Chondrocyte (in vitro differentiated cells): Measurements from ENCODE around the gene LRRC71. TPM values are rescaled to one million over a fixed set of nuclear protein-coding genes. Genes with fewer than 3 reads are reported as not detected.

Source experiments
- DNase-seq: peaks from one replicate; pipeline ENCODE4 v3.0.0; 2021; ENCODE audit warnings: mixed read lengths, low spot score
- H3K27ac Mint-ChIP-seq: one replicate; pipeline ENCODE4 v1.8.0; 2021; ENCODE audit warnings: mild to moderate bottlenecking, moderate library complexity, mixed read lengths; ENCODE audit not compliant: unreplicated experiment
- H3K27me3 Mint-ChIP-seq: 2 replicates; pipeline ENCODE4 v1.8.0; 2021; ENCODE audit warnings: low read depth, mixed read lengths
- H3K36me3 Mint-ChIP-seq: 2 replicates; pipeline ENCODE4 v1.8.0; 2021; ENCODE audit warnings: low read depth, mixed read lengths
- H3K4me1 Mint-ChIP-seq: 2 replicates; pipeline ENCODE4 v1.8.0; 2021; ENCODE audit warnings: low read depth, mild to moderate bottlenecking, mixed read lengths
- H3K4me3 Mint-ChIP-seq: one replicate; pipeline ENCODE4 v1.8.0; 2021; ENCODE audit warnings: mild to moderate bottlenecking, moderate library complexity, mixed read lengths; ENCODE audit not compliant: unreplicated experiment
- H3K9me3 Mint-ChIP-seq: 2 replicates; pipeline ENCODE4 v1.8.0; 2021; ENCODE audit warnings: low read depth, mixed read lengths
- CTCF ChIP-seq: fragments of 200-600 bp; sonication (generic); IDR thresholded peaks from 2 replicates; pipeline ENCODE4 v1.5.0; 2021; ENCODE audit warnings: antibody characterized with exemption, mild to moderate bottlenecking, moderate library complexity
- total RNA-seq: library from RNA; stranded (reverse); gene quantifications from 3 replicates; pipeline ENCODE4 v1.2.1, GENCODE V29; 2021

Gene LRRC71
- total RNA-seq, 1 donor from 2014 or later: not detected

- H3K9me3 Mint-ChIP-seq: no peaks in the 10 kb centered on the region
- no peaks in the 10 kb centered on the region for H3K36me3 Mint-ChIP-seq
- peaks cover 62% of the 10 kb centered on the region for H3K4me1 Mint-ChIP-seq
- no peak overlapping the region for H3K4me3 Mint-ChIP-seq
- peaks cover 2% of the 10 kb centered on the region for H3K27me3 Mint-ChIP-seq
- DNase-seq: no peak
- H3K27ac Mint-ChIP-seq: peak overlapping the region; percentile 95
- TF ChIP-seq CTCF: no peak
Observed at GRCh38 chr1:156898971-156899664, 21.3 kb upstream of the LRRC71 start.

DNA sequence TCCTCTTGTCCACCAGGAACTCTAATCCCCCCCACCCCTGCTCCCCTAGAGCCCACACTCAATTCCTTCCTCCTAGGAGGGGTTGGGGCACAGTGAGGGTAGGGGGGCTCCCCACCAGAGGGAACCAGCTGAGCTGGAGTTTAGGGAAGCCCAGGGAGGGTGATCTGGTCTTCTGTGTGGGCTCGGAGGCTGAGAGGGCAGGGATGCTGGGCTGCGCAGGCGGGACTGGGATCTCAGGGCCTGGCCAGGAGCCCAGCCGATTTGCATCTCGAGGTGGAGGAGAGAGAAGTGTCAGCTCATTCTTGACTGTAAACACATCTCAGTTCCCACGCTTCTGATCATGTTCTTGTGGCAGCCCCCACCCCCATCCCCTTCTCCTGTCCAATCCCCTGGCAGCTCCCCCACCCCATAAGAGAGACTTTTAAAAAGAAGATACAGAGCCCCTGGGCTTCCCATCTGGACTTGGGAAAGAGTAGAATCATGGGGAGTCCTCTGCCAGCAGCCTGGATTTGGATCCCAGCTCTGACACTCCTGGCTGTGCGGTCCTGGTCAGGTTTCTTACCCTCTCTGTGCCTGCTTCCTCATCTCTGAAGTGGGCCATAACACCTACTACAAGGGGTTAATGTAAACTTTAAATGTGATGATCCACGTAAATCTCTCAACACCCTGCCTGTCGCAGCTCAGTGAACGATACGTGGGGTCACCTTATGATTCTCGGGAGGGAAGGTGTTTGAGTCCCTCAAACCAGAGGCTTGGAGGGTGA is 20.3 kb upstream of the LRRC71 start:
- Mint-ChIP-seq H3K27ac (no peak overlapping the region), H3K27me3 (peaks cover 2% of the 10 kb centered on the region), H3K9me3 (no peaks in the 10 kb centered on the region), H3K36me3 (no peaks in the 10 kb centered on the region), H3K4me3 (no peak overlapping the region), H3K4me1 (peaks cover 52% of the 10 kb centered on the region)
- no peak for TF ChIP-seq CTCF
- no peak for DNase-seq

DNA sequence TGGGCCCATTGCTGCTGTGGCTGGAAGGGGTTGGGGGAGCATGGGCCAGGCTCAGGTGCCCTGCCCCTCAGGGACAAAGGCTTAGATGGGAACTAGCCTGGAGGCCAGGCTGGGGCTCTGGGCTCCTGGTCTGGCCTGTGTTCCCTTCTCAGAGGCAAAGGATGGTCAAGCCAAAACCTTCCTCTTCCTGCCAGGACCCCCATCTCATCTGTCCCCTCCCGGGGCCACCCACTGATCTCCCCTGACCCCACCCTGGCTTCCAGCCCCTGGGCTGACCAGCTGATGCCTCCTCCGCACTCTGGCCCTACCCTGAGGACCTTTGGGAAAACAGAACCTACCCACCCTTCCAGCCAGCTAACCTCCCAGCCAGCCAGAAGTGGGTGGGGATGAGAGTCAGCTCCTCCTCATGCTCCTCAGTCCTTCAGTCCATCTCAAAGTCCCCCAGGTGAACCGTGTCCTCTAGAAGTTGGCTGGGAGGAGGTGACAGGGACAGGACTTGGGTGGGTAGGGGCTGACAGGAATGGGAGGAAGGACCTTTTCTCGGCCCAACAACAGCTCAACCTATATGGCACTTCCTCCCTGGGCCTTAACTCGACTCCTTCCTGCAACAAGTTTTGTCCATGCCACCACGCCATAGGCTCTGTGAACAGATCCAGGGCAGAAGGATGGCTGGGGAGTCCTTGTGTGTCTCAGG is 19.4 kb upstream of the LRRC71 start:
- DNase-seq: peak; percentile 50
- Mint-ChIP-seq H3K36me3 (no peaks in the 10 kb centered on the region), H3K4me3 (no peak overlapping the region), H3K4me1 (peaks cover 43% of the 10 kb centered on the region), H3K27ac (no peak overlapping the region), H3K9me3 (no peaks in the 10 kb centered on the region), H3K27me3 (peaks cover 2% of the 10 kb centered on the region)
- TF ChIP-seq CTCF: no peak

GRCh38 chr1:156901590-156901900 is 18.9 kb upstream of the LRRC71 start:
- Mint-ChIP-seq H3K27me3 (peaks cover 2% of the 10 kb centered on the region), H3K36me3 (no peaks in the 10 kb centered on the region), H3K4me3 (no peak overlapping the region), H3K27ac (no peak overlapping the region), H3K4me1 (peaks cover 38% of the 10 kb centered on the region), H3K9me3 (no peaks in the 10 kb centered on the region)
- TF ChIP-seq CTCF: no peak
- DNase-seq: peak; percentile 76
